ENCODE measurements around the gene C16orf54.
"Not testable (repeated sequence)": the region's sequence is repeated elsewhere in the genome, so short reads cannot be mapped to it uniquely, and the experiment has no call there.

GRCh38 chr16:29731768-29732601 is 13.8 kb downstream of the C16orf54 start:
- not testable (repeated sequence) for TF ChIP-seq ZBTB33 (CRISPR knock-in tag; IDR thresholded peaks at IDR 0.05); ZZZ3 (IDR thresholded peaks at IDR 0.05); FOSL1 (tag; conservative IDR thresholded peaks at IDR 0.05); CBX3 (IDR thresholded peaks at IDR 0.05; ENCODE audit: borderline replicate concordance in 1 of 2, low read length in 2 of 2)
